Left ventricle myocardium inferior (tissue), 1 donor: Measurements from ENCODE around the gene SLC22A31. TPM values are rescaled to one million over a fixed set of nuclear protein-coding genes. Genes with fewer than 3 reads are reported as not detected.

Source experiments
- DNase-seq: peaks from one replicate; pipeline ENCODE4 v3.0.0-alpha.2; 2020
- H3K27ac ChIP-seq: fragments of 200-600 bp; replicated peaks from 2 replicates; pipeline ENCODE4 v1.8.0; 2021
- H3K27me3 ChIP-seq: fragments of 200-600 bp; 2 replicates; pipeline ENCODE4 v1.8.0; 2021; ENCODE audit warnings: low read depth
- H3K36me3 ChIP-seq: fragments of 200-600 bp; 2 replicates; pipeline ENCODE4 v1.8.0; 2021
- H3K4me1 ChIP-seq: fragments of 200-600 bp; 2 replicates; pipeline ENCODE4 v1.8.0; 2021
- H3K4me3 ChIP-seq: fragments of 200-600 bp; 2 replicates; pipeline ENCODE4 v1.8.0; 2021; ENCODE audit warnings: mild to moderate bottlenecking, moderate library complexity
- H3K9me3 ChIP-seq: fragments of 200-600 bp; replicated peaks from 2 replicates; pipeline ENCODE4 v1.8.0; 2021
- CTCF ChIP-seq: fragments of 200-600 bp; IDR thresholded peaks from 2 replicates; pipeline ENCODE4 v1.8.0; 2021; ENCODE audit warnings: antibody characterized with exemption, mild to moderate bottlenecking, borderline replicate concordance
- intact Hi-C: fragments of 100-400 bp; cut with micrococcal nuclease; formaldehyde crosslinking; loops from one replicate; pipeline ENCODE4 v1.11.0; 2022
- total RNA-seq: library from RNA; stranded (reverse); fragmentation: NEBNext Ultra II Directional; extraction: Animal tissue kit (Norgen Biotek cat#: 25700); gene quantifications from one replicate; pipeline ENCODE4 v1.2.1, GENCODE V29; 2021
- donor health status: DM: no; HTN: yes; CAD: no; lungs with severe emphysema.

The SLC22A31 gene
- total RNA-seq, 1 donor from 2014 or later: not detected

DNA sequence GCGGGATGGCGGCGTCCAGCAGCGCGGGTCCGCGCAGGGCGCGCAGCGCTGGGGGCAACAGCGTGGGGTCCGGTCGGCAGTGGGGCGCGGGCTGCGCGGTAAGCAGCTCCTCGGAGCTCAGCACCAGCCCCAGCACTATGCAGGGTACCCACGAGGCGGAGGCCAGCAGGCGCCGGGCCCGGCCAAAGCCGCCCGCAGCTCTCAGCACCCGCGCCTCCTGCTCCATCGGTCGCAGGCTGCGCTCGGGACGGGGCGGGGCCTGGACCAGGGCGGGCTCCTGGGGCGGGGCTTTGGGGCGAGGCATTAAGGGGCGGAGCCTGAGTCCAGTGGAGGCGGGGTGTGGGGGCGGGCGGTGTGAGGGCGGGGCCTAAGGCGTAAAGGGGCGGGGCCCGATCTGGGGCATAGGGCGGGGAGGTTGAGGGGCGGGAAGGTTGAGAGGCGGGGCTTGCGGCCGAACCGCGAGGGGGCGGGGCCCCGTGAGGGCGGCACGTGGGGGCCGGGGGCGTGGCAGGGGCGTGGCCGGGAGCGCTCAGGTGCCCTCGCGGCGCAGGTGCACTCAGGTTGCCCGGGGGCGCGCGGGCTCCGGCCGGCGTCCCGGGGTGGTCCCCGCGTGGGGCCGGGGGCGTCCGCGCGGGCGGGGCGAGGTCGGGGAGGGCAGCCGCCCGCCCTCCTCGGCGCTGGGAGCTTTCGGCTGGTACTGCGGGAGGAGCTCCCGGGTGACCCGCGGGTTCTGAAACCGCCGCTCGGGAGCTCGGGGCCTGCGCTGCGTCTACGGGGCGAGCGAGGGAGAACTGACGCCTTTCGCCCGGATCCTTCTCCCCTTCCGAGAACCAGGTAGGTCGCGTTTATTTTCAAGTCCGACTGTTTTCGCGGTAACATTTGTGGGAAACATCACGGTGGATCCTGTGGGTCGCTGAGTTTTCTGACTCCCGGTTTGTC lies 1.4 kb upstream of the SLC22A31 start:
- intact Hi-C loops: no loop called here
- H3K27ac ChIP-seq: no peak overlapping the region
- no peak for TF ChIP-seq CTCF
- peaks cover 100% of the 10 kb centered on the region for H3K27me3 ChIP-seq
- peaks cover 16% of the 10 kb centered on the region for H3K4me1 ChIP-seq
- H3K9me3 ChIP-seq: peaks cover 4% of the 10 kb centered on the region
- peak overlapping the region; percentile 51 for H3K4me3 ChIP-seq
- peak; percentile 51 for DNase-seq
- H3K36me3 ChIP-seq: no peaks in the 10 kb centered on the region

GRCh38 chr16:89200850-89201411 lies 594 bp upstream of the SLC22A31 start:
- intact Hi-C loops: no loop called here
- H3K27ac ChIP-seq: no peak overlapping the region
- peak overlapping the region; percentile 51 for H3K4me3 ChIP-seq
- H3K36me3 ChIP-seq: no peaks in the 10 kb centered on the region
- no peak for TF ChIP-seq CTCF
- H3K9me3 ChIP-seq: peaks cover 4% of the 10 kb centered on the region
- peaks cover 16% of the 10 kb centered on the region for H3K4me1 ChIP-seq
- H3K27me3 ChIP-seq: peaks cover 92% of the 10 kb centered on the region
- no peak for DNase-seq

- intact Hi-C loops: no loop called here
- TF ChIP-seq CTCF: no peak
- Histone ChIP-seq H3K27ac (no peak overlapping the region), H3K27me3 (peaks cover 77% of the 10 kb centered on the region), H3K4me3 (no peak overlapping the region), H3K36me3 (no peaks in the 10 kb centered on the region), H3K4me1 (peaks cover 16% of the 10 kb centered on the region), H3K9me3 (peaks cover 4% of the 10 kb centered on the region)
- no peak for DNase-seq
These were observed 855 bp downstream of the SLC22A31 start for GRCh38 chr16:89199241-89200123.

GRCh38 chr16:89198417-89199240 lies 1.7 kb downstream of the SLC22A31 start:
- Histone ChIP-seq H3K27ac (no peak overlapping the region), H3K27me3 (peaks cover 69% of the 10 kb centered on the region), H3K9me3 (peaks cover 4% of the 10 kb centered on the region), H3K36me3 (no peaks in the 10 kb centered on the region), H3K4me1 (peaks cover 16% of the 10 kb centered on the region), H3K4me3 (no peak overlapping the region)
- TF ChIP-seq CTCF: no peak
- DNase-seq: no peak
- intact Hi-C loops: no loop called here
